ENCODE results near the gene VMP1.
"Not testable (repeated sequence)": the region's sequence is repeated elsewhere in the genome, so short reads cannot be mapped to it uniquely, and the experiment has no call there.

The VMP1 gene

GRCh38 chr17:59776577-59776976 lies 69.1 kb downstream of the VMP1 start:
- no peak for DNase-seq (ENCODE audit: low read depth, low spot score)

GRCh38 chr17:59777033-59777432 lies 69.6 kb downstream of the VMP1 start:
- DNase-seq (ENCODE audit: low read depth, low spot score) = no peak

GRCh38 chr17:59778996-59779395 lies 71.5 kb downstream of the VMP1 start:
- no peak for DNase-seq (ENCODE audit: low read depth, low spot score)

- DNase-seq (ENCODE audit: low read depth, low spot score) = no peak
These were observed 72.1 kb downstream of the VMP1 start for GRCh38 chr17:59779521-59779920.

GRCh38 chr17:59780548-59780947 lies 73.1 kb downstream of the VMP1 start:
- not testable (repeated sequence) for DNase-seq (ENCODE audit: low read depth, low spot score)

- DNase-seq (ENCODE audit: low read depth, low spot score) = no peak
These were observed 76.0 kb downstream of the VMP1 start for GRCh38 chr17:59783221-59784047.

GRCh38 chr17:59785091-59785799 lies 77.8 kb downstream of the VMP1 start:
- no peak for DNase-seq (ENCODE audit: low read depth, low spot score)

GRCh38 chr17:59786213-59786535 lies 78.7 kb downstream of the VMP1 start:
- no peak for DNase-seq (ENCODE audit: low read depth, low spot score)

- DNase-seq (ENCODE audit: low read depth, low spot score) = peak; percentile 95
These were observed 79.3 kb downstream of the VMP1 start for GRCh38 chr17:59786536-59787319.

GRCh38 chr17:59789849-59790248 lies 82.4 kb downstream of the VMP1 start:
- not testable (repeated sequence) for DNase-seq (ENCODE audit: low read depth, low spot score)

- not testable (repeated sequence) for DNase-seq (ENCODE audit: low read depth, low spot score)
These were observed 83.0 kb downstream of the VMP1 start for GRCh38 chr17:59790418-59790817.

- no peak for DNase-seq (ENCODE audit: low read depth, low spot score)
These were observed 83.5 kb downstream of the VMP1 start for GRCh38 chr17:59790910-59791309.

GRCh38 chr17:59791603-59792457 lies 84.4 kb downstream of the VMP1 start:
- DNase-seq (ENCODE audit: low read depth, low spot score) = no peak

- DNase-seq (ENCODE audit: low read depth, low spot score) = not testable (repeated sequence)
These were observed 85.0 kb downstream of the VMP1 start for GRCh38 chr17:59792458-59792823.

GRCh38 chr17:59793205-59793604 lies 85.8 kb downstream of the VMP1 start:
- DNase-seq (ENCODE audit: low read depth, low spot score) = no peak

GRCh38 chr17:59796138-59796537 lies 88.7 kb downstream of the VMP1 start:
- no peak for DNase-seq (ENCODE audit: low read depth, low spot score)

- no peak for DNase-seq (ENCODE audit: low read depth, low spot score)
These were observed 89.3 kb downstream of the VMP1 start for GRCh38 chr17:59796785-59797205.

- no peak for DNase-seq (ENCODE audit: low read depth, low spot score)
These were observed 90.7 kb downstream of the VMP1 start for GRCh38 chr17:59798111-59798510.

GRCh38 chr17:59800530-59800942 lies 93.1 kb downstream of the VMP1 start:
- DNase-seq (ENCODE audit: low read depth, low spot score) = no peak

GRCh38 chr17:59802160-59802559 lies 94.7 kb downstream of the VMP1 start:
- DNase-seq (ENCODE audit: low read depth, low spot score) = no peak

GRCh38 chr17:59804901-59805465 lies 97.5 kb downstream of the VMP1 start:
- DNase-seq (ENCODE audit: low read depth, low spot score) = no peak

Measured in brain pericyte (primary cell).